Measurements from ENCODE around the gene YIF1A.

YIF1A gene

DNA sequence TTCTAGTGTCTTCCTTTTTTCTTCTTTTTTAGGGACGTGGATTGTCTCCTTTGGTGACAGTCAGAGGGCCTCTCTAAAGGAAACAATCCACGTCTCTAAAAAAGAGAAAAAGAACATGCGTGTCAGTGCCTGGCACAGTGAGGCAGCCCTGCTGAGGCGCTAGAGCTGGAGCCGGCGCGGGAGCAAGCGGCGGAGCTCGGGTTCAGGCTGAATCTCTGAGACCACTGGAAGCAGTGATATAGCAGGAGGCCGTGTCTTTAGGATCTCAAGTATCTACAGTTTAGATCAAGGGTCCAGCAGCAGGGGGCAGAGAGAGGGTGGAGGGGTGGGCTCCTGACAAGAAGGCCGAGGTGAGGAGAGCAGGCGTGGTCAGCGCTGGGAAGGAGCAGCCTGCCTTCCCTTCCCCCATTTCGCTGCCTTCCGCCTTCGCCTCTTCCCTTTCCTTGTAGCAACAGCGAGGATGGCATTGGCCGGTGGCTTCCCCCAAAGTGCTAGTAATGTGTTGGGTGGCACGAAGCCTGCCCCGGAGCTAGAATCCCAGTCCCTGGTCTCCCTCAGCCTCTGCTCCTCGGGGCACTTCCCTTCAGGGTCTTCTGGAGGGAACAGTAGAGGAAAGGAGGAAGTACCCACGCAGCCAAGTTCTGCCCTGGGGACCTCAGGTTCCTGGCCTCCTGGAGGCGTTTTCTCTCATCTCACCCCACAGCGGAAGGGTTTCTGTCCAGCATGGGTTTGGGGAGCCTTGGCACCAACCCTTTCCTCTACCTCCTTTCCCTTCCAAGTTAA, 48.8 kb downstream of the YIF1A start:
- no peak for DNase-seq

DNA sequence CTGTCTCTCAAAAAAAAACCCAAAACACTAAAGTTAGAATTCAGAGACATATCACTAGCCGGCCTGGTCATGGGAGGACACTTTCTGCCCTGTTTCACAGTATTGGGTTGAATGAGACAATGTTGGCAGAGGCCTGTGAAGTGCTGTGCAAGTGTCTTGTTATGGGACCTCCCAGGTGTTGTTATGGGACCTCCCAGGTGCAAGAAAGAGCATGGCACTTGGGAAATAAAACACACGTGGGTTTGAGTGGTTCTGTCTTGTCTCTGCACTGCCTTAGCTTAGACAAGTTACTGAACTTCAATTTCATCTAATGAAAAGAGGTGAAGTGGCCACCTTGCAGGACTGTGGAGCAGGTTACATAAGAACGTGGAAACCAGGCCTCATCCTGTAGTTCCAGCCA, 49.4 kb downstream of the YIF1A start:
- DNase-seq, result no peak

DNA sequence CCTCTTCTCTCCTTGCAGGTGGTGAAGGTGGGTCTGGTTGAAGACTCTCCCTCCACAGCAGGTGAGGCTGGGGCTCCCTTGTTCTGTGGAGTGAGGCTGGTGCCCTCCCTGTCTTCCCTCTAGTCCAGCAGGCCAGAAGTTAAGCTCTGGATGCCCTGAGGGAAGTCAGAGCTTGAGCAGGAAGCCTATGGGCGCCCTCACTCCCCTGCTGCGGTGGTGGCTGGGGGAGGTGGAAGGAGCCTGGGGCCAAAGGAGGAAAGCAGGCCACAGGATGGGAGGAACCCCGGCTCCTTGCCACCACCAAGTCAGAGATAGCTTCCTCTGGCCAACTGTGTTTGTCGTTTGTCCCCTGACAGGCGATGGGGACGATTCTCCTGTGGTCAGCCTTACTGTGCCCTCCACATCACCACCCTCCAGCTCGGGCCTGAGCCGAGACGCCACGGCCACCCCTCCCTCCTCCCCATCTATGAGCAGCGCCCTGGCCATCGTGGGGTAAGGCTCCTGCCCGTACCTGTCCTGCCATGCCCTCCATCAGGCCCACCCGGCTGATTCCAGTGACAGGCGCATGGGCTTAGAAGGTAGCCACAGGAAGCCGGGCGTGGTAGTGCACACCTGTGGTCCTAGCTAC, 50.0 kb downstream of the YIF1A start:
- no peak for DNase-seq

DNA sequence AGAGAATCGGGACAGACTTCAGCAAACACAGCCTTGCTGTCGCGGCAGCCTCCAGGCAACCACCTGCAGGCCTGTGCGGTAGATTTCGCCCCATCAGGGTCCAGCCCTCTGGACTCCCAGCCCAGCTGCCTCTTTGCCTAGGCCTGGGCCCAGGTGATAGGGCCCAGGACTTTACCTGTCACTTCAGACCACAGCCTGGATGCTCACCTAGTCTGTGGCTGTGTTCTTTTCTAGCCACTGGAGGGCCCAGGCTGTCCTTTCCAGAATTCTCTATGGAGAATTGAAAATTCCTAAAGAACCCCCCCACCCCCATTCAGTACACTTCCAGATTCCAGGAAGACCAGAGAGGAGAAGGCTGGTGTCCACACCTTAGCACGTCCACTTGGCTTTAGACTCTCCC, 51.1 kb downstream of the YIF1A start:
- no peak for DNase-seq

DNA sequence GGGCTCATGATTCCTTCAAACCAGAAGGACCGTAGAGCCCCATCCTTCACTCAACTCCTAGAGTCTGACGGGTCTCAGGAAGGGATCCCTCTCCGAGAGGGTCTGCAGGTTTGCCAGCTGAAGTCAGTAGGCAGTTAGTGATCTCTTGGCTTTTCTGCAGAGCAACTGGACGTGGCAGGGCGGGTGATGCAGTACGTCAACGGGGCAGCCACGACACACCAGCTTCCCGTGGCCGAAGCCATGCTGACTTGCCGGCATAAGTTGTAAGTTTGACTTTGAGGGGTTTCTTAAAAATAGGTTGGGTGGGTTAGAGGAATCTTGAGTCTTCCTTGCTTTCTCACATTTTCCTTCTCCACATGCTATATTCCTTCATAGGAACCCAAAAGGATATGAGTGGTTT, 53.8 kb downstream of the YIF1A start:
- DNase-seq, result no peak
